Left cardiac atrium (tissue), 4 donors: Measurements from ENCODE around the gene ZSWIM1. TPM values are rescaled to one million over a fixed set of nuclear protein-coding genes. Genes with fewer than 3 reads are reported as not detected.
"Not testable (repeated sequence)": the region's sequence is repeated elsewhere in the genome, so short reads cannot be mapped to it uniquely, and the experiment has no call there.

Experiments
- ATAC-seq, 2 donors: fragments of 200-7000 bp; cut with Tn5 transposase; one replicate each; pipeline ENCODE4 v1.9.1; 2020; ENCODE audit warnings: mild to moderate bottlenecking in 2 of 2, moderate library complexity in 2 of 2
- DNase-seq: peaks from one replicate; pipeline ENCODE4 v3.0.0-alpha.2; 2020
- intact Hi-C, 2 donors: fragments of 100-400 bp; cut with DNase I; formaldehyde crosslinking; loops; one replicate each; pipeline versions ENCODE4 v1.14.1 to v1.15.1; 2022 to 2023
- total RNA-seq, 2 donors: library from RNA; stranded (reverse); fragmentation: NEBNext Ultra II Directional; extraction: Animal tissue kit (Norgen Biotek cat#: 25700); gene quantifications; one replicate each; pipeline ENCODE4 v1.2.1, GENCODE V29; 2021
- donor health status: DM: no; HTN: yes; CAD: no.
- donor health status: DM: no; HTN: yes; CAD: no; lungs with severe emphysema.
- donor health status: DM: yes; HTN: yes; CAD: no.
- donor health status: Dilated cardiomyopathy.

Gene ZSWIM1
- total RNA-seq, 2 donors from 2014 or later: 10.7 to 11.5 TPM

DNA sequence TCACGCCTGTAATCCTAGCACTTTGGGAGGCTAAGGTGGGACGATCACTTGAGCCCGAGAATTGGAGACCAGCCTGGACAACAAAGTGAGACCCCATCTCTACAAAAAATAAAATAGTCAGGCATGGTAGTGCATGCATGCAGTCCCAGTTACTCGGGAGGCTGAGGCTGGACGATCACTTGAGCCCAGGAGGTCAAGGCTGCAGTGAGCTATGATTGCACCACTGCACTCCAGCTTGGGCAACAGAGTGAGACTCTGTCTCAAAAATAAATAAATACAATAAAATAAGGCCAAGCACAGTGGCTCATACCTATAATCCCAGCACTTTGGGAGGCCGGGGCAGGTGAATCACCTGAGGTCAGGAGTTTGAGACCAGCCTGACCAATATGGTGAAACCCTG lies 20.3 kb downstream of the ZSWIM1 start:
- ATAC-seq, DNase-seq, intact Hi-C loops: not testable (repeated sequence)

DNA sequence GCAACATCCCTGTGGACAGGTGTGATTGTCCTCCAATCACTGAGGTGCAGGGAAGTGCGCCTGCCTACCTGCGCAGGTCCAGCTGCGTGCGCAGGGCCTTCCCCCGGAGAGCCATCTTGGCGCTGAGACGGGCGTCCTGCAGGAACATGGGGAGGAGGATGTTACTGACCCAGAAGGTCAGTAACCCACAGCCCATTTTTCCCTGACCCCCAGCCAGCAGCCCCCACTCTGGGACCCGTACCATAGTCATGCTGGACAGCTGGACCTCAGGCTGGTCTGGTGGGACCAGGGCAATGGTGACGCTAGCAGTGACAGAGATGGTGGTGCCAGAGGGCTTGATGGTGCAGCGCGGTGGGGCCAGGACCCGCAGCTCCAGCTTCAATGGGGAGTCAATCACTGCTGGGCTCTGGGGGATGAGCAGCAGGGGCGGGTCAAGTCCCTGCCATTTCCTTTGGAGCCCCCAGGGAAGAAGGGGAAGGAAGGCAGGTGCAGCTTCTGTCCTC lies 21.2 kb downstream of the ZSWIM1 start:
- ATAC-seq: no peak
- no peak for DNase-seq
- intact Hi-C loops: no loop called here

DNA sequence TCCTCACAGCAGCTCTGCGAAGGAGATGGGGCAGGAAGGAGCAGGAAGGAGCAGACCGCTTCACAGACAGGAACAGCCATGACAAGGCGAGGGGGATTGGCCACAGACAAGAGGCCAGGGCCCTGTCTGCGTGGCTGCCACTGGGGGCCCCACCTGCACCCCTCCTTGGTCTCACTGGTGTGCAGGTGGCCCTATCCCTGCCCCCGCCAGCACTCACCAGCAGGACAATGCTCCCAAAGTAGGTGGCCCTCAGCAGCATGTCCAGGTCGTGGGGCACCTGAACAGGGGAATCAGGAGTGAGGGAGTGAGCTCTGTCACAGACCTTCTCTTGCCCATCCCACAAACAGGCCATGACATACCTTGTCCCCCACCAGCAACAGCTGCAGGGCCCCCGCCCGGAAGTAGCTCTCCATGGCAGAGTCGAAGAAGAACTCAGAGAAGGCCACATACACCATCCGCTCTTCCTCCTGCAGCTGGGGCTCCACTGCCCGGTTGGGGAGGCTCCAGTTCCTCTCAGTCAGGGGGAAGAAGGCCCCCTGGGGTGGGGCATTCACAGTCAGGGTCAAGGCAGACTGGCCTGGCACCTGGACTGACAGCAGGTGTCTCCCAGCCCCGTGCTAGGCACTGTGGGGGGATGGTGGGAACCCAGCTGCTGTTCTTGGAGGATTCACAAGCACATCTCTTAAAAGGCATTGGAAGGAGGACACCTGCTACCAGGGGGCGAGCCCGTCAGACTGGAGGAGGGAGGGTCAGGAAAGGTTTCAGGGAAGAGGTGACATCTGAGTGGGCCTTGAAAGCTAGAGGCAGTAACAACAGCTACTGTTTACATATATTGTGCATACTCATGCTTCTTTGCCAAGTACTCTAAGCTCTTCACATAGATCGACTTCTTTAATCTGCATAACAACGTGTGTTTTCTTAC lies 23.8 kb downstream of the ZSWIM1 start:
- intact Hi-C loops: no loop called here
- ATAC-seq: no peak
- DNase-seq: no peak

DNA sequence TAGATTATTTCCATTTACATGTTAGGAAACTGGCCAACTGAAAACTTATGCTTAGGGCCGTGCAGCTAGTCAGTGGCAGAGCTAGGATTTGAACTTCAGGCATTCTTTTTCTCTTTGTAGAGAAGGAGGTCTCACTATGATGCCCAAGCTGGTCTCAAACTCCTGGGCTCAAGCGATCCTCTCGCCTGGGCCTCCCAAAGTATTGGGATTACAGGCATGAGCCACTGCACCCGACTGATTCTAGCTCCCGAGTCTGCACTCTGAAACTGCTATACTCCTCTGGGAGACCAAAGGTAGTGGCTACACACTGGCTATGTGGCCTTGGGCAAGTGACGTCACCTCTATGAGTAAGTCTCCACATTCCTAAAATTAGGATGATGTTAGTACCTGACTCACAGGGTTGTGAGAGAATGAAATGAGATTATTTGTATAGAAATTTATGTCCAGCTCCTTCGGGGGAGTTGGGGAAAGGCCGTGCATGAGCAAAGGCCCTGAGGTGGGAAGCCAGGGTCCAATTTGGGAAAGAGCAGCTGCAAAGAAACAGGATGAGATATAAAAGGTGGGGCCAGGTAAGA lies 24.6 kb downstream of the ZSWIM1 start:
- DNase-seq (no peak), ATAC-seq (no peak)
- intact Hi-C loops: no loop called here

DNA sequence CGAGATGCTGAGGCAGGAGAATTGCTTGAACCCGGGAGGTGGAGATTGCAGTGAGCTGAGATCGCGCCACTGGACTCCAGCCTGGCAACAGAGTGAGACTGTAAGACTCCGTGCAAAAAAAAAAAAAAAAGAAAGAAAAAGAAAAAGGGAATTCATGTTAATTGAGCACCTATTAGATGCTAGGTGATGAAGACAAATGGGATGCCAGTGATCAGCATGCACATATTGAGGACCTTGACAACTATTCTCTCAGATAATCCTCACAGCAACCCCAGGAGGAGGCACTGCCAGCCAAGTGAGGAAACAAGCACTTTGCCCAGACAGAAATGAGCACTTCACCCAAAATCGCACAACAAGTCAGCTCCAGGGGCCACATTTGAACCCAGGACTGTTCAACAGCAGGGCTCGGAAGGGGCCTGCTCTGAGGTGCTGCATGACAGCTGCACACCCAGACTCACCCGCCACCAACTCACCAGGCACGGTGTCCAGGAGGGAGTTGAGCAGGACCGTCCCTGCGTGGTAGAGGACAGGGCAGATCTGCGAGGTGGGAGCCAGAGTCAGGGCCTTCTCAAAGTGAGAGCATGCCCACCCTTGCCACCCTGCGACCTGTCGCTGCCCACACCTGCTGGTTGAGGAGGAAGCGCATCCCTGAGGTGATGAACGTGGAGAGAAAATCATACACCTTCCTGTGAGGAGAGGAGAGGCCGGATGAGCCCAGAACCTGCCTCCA lies 26.4 kb downstream of the ZSWIM1 start:
- no peak for DNase-seq
- no peak for ATAC-seq
- intact Hi-C loops: no loop called here

DNA sequence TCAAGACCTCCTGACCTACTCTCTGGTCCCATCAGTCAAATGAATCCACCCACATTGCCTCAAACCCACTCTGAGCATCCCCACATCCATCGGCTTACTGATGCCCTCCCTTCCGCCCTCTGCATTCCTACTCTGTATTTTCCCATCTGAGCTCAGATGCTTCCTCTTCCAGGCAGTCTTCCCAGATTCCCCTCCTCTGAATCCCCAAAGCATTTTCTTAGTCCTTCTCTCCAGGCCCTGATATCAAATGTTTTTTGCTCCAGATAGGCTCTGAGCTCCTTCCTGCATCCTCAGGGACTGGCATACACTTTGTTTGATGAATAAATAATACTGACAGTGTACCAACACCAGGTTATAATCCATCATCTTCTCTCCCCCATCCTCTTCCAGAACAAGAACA lies 27.1 kb downstream of the ZSWIM1 start:
- intact Hi-C loops: no loop called here
- DNase-seq (no peak), ATAC-seq (no peak)

DNA sequence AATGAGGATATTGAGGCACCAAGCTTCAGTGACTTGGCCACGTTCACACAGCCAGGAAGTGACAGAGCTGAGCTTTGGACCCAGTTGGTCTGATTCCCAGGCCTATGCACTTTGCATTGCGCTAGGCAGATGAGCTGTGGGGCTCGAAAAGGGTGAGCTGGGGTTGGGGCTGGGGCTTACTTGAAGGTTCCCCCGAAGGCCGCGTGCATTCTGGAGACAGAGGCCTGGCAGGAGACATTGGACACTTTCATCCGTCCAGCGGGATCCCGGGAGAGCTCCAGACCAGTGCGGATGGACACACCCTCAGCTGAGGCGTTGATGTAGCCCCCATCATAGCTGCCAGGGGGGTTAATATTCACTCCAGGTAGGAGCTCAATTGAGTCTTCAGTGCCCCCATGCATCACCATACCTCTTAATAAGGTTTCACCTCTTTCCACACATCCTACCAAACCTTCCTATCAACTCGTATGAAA lies 28.3 kb downstream of the ZSWIM1 start:
- intact Hi-C loops: no loop called here
- DNase-seq (no peak), ATAC-seq (no peak)

DNA sequence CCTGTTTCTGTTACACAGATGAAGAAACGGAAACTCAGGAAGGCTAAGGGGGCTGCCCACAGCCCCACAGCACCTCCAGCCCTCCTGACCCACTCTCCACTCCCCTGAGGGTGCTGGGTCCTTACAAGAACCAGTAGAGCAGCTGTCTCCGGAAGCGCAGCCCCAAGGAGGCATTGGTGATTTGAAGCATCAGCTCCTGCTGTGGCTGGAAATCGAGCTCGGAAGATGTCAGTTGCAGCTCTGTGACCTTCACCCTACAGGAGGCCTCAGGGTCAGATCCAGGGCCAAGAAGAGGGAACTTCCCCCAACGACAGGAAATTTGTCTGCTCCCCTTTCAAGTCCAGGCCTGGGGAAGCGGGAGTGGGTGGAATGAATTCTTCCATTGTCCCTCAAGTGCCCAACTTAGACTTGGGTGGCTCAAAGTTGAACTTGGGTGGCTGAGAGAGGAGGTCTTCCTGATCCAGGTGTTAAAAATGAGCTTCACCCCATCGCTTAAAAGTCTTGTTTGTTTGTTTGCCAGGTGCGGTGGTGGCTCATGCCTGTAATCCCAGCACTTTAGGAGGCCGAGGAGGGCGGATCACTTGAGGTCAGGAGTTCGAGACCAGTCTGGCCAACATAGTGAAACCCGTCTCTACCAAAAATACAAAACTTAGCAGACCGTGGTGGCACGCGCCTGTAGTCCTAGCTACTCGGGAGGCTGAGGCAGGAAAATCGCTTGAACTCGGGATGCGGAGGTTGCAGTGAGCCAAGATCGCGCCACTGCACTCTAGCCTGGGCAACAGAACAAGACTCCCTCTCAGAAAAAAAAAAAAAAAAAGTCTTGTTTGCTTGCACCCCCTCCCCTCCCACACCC lies 29.0 kb downstream of the ZSWIM1 start:
- intact Hi-C loops: no loop called here
- ATAC-seq (no peak), DNase-seq (no peak)

DNA sequence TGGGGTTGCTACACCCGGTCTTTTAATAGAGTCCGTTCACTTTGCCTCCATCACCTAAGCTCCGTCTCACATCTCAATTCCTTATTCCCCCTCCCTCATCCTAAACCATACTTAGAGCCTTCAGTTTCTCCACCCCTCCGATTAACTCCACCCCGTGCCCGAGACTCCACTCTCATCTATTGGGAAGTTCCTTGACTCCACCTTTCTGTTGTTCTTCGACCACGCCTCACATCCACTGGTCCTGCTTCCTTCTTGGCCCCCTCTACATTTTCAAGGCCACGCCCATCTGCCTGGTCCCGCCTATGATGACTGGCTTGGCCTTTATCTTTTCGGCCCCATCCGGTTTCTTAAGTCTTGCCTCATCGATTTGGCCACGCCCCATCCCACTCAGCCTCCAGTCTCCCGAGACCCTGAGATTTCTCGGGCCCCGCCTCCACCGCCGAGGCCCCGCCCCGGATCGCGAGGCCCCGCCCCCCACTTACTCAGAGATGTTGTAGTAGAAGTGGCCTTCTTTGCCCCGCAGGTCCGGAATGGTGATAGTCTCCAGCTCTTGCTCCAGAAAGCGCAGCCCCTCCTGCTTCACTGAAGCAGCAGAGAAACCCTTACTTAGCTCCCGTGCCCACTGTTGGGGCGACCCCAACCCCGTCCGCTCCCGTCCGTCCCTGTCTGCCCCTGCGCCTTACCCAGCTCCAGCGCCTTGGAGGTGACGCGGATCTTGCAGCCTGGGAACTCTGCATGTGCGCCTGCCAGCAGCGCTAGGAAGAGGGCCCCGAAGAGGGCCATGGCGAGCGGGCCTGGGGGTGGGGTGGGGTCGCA lies 29.9 kb downstream of the ZSWIM1 start:
- peak; percentile 97 for DNase-seq
- peak; percentile 90 to 91 for ATAC-seq
- intact Hi-C loops: no loop called here

DNA sequence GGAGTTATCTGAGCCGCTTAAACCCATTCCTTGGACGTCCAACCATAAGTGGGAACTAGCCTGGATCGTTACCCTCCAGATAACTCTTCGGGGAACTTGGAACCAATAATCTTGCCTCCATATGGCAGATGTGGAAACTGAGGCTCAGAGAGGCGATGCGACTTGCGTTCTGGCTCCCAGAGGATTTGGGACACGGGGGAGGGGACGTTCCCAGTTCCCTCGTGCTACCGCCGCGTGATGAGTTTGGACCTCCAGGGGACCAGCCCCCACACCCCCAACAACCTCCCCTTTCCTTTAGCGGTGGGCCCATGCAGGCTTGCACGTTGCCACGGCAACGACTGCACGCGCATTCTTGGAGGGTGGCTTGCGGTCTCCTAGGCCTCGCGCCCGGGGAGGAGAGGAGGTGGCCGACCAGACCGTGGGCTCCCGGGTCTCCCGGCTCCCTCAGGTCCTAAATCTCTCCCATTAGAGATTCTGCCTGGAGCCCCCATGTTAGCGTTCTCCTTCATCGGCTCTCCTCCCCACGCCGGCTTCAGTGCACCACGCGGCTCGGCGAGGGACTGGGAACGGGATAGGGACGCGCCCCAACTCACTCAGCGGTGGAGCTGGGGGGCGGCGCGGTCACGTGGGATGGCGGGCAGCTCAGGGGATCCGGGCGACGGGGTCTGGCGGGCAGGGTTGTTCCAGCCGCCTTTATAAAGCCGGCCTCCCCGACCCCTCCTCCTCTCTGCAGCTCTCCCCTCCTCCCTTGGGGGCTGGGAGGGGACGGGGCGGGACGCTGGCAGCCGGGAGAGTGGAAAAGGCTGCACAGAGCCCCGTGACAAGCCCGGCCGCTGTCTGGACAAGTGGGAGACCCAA lies 30.7 kb downstream of the ZSWIM1 start, which contains the start of gene PLTP:
Gene PLTP (minus strand): TSS at position 670 of the 858 bp plus-strand sequence. CDS start 703 bp downstream, outside the sequence.
- ATAC-seq: peak; percentile 62 to 64
- intact Hi-C loops: no loop called here
- DNase-seq: peak; percentile 78

DNA sequence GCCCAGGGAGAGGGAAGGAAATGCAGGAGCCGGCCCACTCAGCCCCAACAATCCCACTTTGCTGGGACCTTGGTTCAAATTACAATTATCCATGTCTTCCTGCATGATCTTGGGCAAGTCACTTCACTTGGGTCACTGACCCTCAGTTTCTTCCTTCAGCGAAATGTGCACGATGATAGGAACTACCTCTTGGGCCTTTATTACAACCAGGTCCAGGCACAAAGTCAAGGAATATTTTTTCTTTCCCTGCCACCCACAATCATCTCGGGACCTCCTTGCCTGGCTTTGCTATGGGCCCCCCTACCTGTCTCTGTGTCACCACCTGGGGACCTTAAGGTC lies 31.3 kb downstream of the ZSWIM1 start:
- ATAC-seq: no peak
- no peak for DNase-seq
- intact Hi-C loops: no loop called here

DNA sequence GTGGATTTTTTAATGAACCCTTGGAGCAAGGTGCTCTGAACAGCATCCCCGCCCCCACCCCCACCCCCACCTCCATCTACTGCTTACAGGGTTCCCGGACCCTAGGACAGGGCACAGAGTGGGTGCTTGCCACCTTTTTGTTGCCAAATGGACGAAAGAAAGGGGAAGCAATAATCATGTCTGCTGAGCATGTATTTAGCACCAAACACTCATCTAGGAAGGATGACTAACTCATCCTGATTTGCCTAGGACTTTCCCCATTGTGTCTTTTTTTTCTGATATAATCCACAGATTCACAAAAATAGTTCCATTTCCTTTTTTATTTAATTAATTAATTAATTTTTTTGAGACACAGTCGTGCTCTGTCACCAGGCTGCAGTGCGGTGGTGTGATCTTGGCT lies 32.1 kb downstream of the ZSWIM1 start:
- intact Hi-C loops: no loop called here
- ATAC-seq (no peak), DNase-seq (no peak)

DNA sequence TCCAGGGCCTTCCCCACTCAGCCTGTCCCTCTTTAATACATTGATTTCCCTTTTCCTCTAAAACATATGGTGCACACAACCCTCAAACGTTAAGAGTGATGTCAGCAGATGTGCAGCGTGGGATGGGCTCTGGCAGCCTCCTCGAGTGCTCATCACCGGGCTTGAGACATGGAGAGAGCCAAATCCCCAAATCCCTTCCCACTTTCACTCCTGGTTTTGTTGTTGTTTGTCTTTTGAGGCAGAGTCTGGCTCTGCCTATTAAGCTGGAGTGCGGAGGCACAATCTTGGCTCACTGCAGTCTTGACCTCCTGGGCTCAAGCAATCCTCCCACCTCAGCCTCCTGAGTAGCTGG lies 36.7 kb downstream of the ZSWIM1 start:
- no peak for DNase-seq
- intact Hi-C loops: no loop called here
- ATAC-seq: peak in 1 of 2 donors; percentile 46

DNA sequence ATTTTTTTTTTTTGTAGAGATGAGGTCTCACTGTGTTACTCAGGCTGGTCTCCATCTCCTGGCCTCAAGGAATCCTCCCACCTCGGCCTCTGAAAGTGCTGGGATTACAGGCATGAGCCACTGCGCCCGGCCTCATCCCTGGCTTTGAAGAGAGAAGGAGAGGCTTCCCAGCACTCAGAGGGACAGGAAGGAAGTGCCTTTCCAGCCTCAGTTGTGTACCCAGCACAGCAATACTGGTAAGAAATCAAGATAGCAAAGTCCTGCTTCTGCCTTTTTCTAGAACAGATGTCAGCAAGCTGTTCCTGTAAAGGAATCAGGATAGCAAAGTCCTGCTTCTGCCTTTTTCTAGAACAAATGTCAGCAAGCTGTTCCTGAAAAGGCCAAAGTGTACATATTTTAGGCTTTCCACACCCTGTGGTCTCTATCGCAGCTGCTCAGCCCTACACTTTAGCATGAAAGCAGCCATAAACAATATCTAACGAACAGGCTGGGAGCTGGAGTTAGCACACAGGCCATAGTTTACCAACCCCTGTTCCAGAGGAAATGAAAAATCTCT lies 37.2 kb downstream of the ZSWIM1 start:
- intact Hi-C loops: no loop called here
- no peak for DNase-seq
- peak; percentile 13 to 33 for ATAC-seq

DNA sequence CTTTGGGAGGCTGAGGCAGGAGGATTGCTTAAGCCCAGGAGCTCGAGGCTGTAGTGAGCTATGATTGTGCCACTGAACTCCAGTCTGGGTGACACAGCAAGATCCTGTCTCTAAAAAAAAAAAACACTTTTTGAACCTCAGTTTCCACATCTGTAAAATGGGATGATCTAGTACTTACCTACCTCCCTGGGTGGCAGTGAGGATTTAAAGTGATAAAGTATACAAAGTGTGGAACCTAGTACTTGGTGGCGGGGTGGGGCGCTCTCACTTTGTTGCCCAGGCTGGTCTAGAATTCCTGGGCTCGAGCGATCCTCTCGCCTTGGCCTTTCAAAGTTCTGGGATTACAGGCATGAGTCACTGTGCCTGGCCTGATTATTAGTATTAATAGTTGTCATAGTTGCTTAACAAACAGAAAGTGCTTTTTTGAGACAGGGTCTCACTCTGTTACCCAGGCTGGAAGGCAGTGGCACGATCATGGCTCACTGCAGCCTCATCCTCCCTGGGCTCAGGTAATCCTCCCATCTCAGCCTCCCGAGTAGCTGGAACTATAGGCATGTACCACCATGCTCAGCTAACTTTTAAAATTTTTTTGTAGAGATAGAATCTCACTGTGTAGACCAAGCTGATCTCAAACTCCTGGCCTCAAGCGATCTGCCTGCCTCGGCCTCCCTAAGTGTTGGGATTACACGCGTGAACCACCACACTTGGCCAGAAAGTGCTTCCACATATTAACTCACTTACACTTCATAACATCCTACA lies 37.9 kb downstream of the ZSWIM1 start:
- ATAC-seq (peak in 1 of 2 donors; percentile 2), DNase-seq (no peak)
- intact Hi-C loops: no loop called here
